ENCODE measurements around the gene PLXNA3.

Gene PLXNA3

GRCh38 chrX:154458116-154458953, at the start of gene PLXNA3:
TSS of gene PLXNA3 (plus strand) at chrX:154458281. CDS start at chrX:154460184, 1,903 bp downstream.
- H3K36me3 ChIP-seq (ENCODE audit: control insufficient read depth in 2 of 2, insufficient read depth in 2 of 2, low read length in 2 of 2): peaks cover 0 to 2% of the 10 kb centered on the region in 2 donors
- no peaks in the 10 kb centered on the region for H3K27me3 ChIP-seq (ENCODE audit: control insufficient read depth in 1 of 2, insufficient read depth in 2 of 2, low read length in 2 of 2)
- peak within 1 kb of the TSS; percentile 33 to 51 for H3K9ac ChIP-seq (ENCODE audit: low read length in 2 of 2)
- no peaks in the 10 kb centered on the region for H3K9me3 ChIP-seq (ENCODE audit: control insufficient read depth in 2 of 2, low read length in 2 of 2)
- peak within 1 kb of the TSS; percentile 53 to 75 for H3K4me3 ChIP-seq (ENCODE audit: low read length in 2 of 2)
- H3K27ac ChIP-seq (ENCODE audit: low read length): no peak within 1 kb of the TSS
- peaks cover 7% of the 10 kb centered on the region for H3K4me1 ChIP-seq (ENCODE audit: control insufficient read depth, insufficient read depth, low read length)

- H3K4me1 ChIP-seq (ENCODE audit: control insufficient read depth, insufficient read depth, low read length): peaks cover 9% of the 10 kb centered on the region
- peak overlapping the region in 1 of 2 donors; percentile 22 for H3K4me3 ChIP-seq (ENCODE audit: low read length in 2 of 2)
- no peaks in the 10 kb centered on the region for H3K9me3 ChIP-seq (ENCODE audit: control insufficient read depth in 2 of 2, low read length in 2 of 2)
- H3K36me3 ChIP-seq (ENCODE audit: control insufficient read depth in 2 of 2, insufficient read depth in 2 of 2, low read length in 2 of 2): peaks cover 0 to 1% of the 10 kb centered on the region in 2 donors
- H3K27me3 ChIP-seq (ENCODE audit: control insufficient read depth in 1 of 2, insufficient read depth in 2 of 2, low read length in 2 of 2): peaks cover 0 to 3% of the 10 kb centered on the region in 2 donors
- no peak overlapping the region for H3K27ac ChIP-seq (ENCODE audit: low read length)
- peak overlapping the region in 1 of 2 donors; percentile 28 for H3K9ac ChIP-seq (ENCODE audit: low read length in 2 of 2)
Observed at GRCh38 chrX:154408659-154409221, 49.3 kb upstream of the PLXNA3 start.

- peaks cover 0 to 3% of the 10 kb centered on the region in 2 donors for H3K36me3 ChIP-seq (ENCODE audit: control insufficient read depth in 2 of 2, insufficient read depth in 2 of 2, low read length in 2 of 2)
- H3K4me3 ChIP-seq (ENCODE audit: low read length in 2 of 2): peak within 1 kb of the TSS in 1 of 2 donors; percentile 22
- H3K9ac ChIP-seq (ENCODE audit: low read length in 2 of 2): peak within 1 kb of the TSS in 1 of 2 donors; percentile 28
- no peak within 1 kb of the TSS for H3K27ac ChIP-seq (ENCODE audit: low read length)
- H3K27me3 ChIP-seq (ENCODE audit: control insufficient read depth in 1 of 2, insufficient read depth in 2 of 2, low read length in 2 of 2): peaks cover 0 to 3% of the 10 kb centered on the region in 2 donors
- no peaks in the 10 kb centered on the region for H3K9me3 ChIP-seq (ENCODE audit: control insufficient read depth in 2 of 2, low read length in 2 of 2)
- peaks cover 9% of the 10 kb centered on the region for H3K4me1 ChIP-seq (ENCODE audit: control insufficient read depth, insufficient read depth, low read length)
Observed at GRCh38 chrX:154409222-154409871, 48.7 kb upstream of the PLXNA3 start, which contains the start of gene DNASE1L1. TSS of gene DNASE1L1 (minus strand) at chrX:154409254. CDS start at chrX:154405568, 3,686 bp downstream.

- H3K36me3 ChIP-seq (ENCODE audit: control insufficient read depth in 2 of 2, insufficient read depth in 2 of 2, low read length in 2 of 2): peaks cover 0 to 3% of the 10 kb centered on the region in 2 donors
- peaks cover 9% of the 10 kb centered on the region for H3K4me1 ChIP-seq (ENCODE audit: control insufficient read depth, insufficient read depth, low read length)
- peak overlapping the region; percentile 59 to 76 for H3K4me3 ChIP-seq (ENCODE audit: low read length in 2 of 2)
- H3K27ac ChIP-seq (ENCODE audit: low read length): peak overlapping the region; percentile 69
- no peaks in the 10 kb centered on the region for H3K9me3 ChIP-seq (ENCODE audit: control insufficient read depth in 2 of 2, low read length in 2 of 2)
- peaks cover 0 to 3% of the 10 kb centered on the region in 2 donors for H3K27me3 ChIP-seq (ENCODE audit: control insufficient read depth in 1 of 2, insufficient read depth in 2 of 2, low read length in 2 of 2)
- H3K9ac ChIP-seq (ENCODE audit: low read length in 2 of 2): peak overlapping the region; percentile 62 to 64
Observed at GRCh38 chrX:154411981-154412340, 46.1 kb upstream of the PLXNA3 start.

GRCh38 chrX:154412468-154412867, 45.6 kb upstream of the PLXNA3 start:
- Histone ChIP-seq H3K9ac (ENCODE audit: low read length in 2 of 2) (peak overlapping the region; percentile 62 to 64), H3K36me3 (ENCODE audit: control insufficient read depth in 2 of 2, insufficient read depth in 2 of 2, low read length in 2 of 2) (peaks cover 0 to 3% of the 10 kb centered on the region in 2 donors), H3K9me3 (ENCODE audit: control insufficient read depth in 2 of 2, low read length in 2 of 2) (no peaks in the 10 kb centered on the region), H3K4me3 (ENCODE audit: low read length in 2 of 2) (peak overlapping the region in 1 of 2 donors; percentile 76), H3K27ac (ENCODE audit: low read length) (peak overlapping the region; percentile 31), H3K4me1 (ENCODE audit: control insufficient read depth, insufficient read depth, low read length) (peaks cover 9% of the 10 kb centered on the region), H3K27me3 (ENCODE audit: control insufficient read depth in 1 of 2, insufficient read depth in 2 of 2, low read length in 2 of 2) (peaks cover 0 to 3% of the 10 kb centered on the region in 2 donors)

- Histone ChIP-seq H3K9me3 (ENCODE audit: control insufficient read depth in 2 of 2, low read length in 2 of 2) (no peaks in the 10 kb centered on the region), H3K4me3 (ENCODE audit: low read length in 2 of 2) (no peak overlapping the region), H3K27me3 (ENCODE audit: control insufficient read depth in 1 of 2, insufficient read depth in 2 of 2, low read length in 2 of 2) (peaks cover 0 to 3% of the 10 kb centered on the region in 2 donors), H3K4me1 (ENCODE audit: control insufficient read depth, insufficient read depth, low read length) (peaks cover 9% of the 10 kb centered on the region), H3K36me3 (ENCODE audit: control insufficient read depth in 2 of 2, insufficient read depth in 2 of 2, low read length in 2 of 2) (peaks cover 0 to 3% of the 10 kb centered on the region in 2 donors), H3K27ac (ENCODE audit: low read length) (peak overlapping the region; percentile 31), H3K9ac (ENCODE audit: low read length in 2 of 2) (no peak overlapping the region)
Observed at GRCh38 chrX:154413142-154413541, 44.9 kb upstream of the PLXNA3 start.

GRCh38 chrX:154417157-154417556, 40.9 kb upstream of the PLXNA3 start:
- Histone ChIP-seq H3K9me3 (ENCODE audit: control insufficient read depth in 2 of 2, low read length in 2 of 2) (no peaks in the 10 kb centered on the region), H3K36me3 (ENCODE audit: control insufficient read depth in 2 of 2, insufficient read depth in 2 of 2, low read length in 2 of 2) (peaks cover 0 to 3% of the 10 kb centered on the region in 2 donors), H3K4me1 (ENCODE audit: control insufficient read depth, insufficient read depth, low read length) (peaks cover 12% of the 10 kb centered on the region), H3K4me3 (ENCODE audit: low read length in 2 of 2) (no peak overlapping the region), H3K27me3 (ENCODE audit: control insufficient read depth in 1 of 2, insufficient read depth in 2 of 2, low read length in 2 of 2) (peaks cover 0 to 7% of the 10 kb centered on the region in 2 donors), H3K9ac (ENCODE audit: low read length in 2 of 2) (no peak overlapping the region), H3K27ac (ENCODE audit: low read length) (no peak overlapping the region)

- peaks cover 0 to 4% of the 10 kb centered on the region in 2 donors for H3K27me3 ChIP-seq (ENCODE audit: control insufficient read depth in 1 of 2, insufficient read depth in 2 of 2, low read length in 2 of 2)
- no peaks in the 10 kb centered on the region for H3K9me3 ChIP-seq (ENCODE audit: control insufficient read depth in 2 of 2, low read length in 2 of 2)
- H3K36me3 ChIP-seq (ENCODE audit: control insufficient read depth in 2 of 2, insufficient read depth in 2 of 2, low read length in 2 of 2): no peaks in the 10 kb centered on the region
- no peak overlapping the region for H3K9ac ChIP-seq (ENCODE audit: low read length in 2 of 2)
- H3K4me1 ChIP-seq (ENCODE audit: control insufficient read depth, insufficient read depth, low read length): peaks cover 5% of the 10 kb centered on the region
- H3K4me3 ChIP-seq (ENCODE audit: low read length in 2 of 2): no peak overlapping the region
- H3K27ac ChIP-seq (ENCODE audit: low read length): no peak overlapping the region
Observed at GRCh38 chrX:154419189-154419588, 38.9 kb upstream of the PLXNA3 start.

GRCh38 chrX:154419688-154420401, 38.2 kb upstream of the PLXNA3 start:
- no peak overlapping the region for H3K9ac ChIP-seq (ENCODE audit: low read length in 2 of 2)
- no peak overlapping the region for H3K4me3 ChIP-seq (ENCODE audit: low read length in 2 of 2)
- peaks cover 0 to 4% of the 10 kb centered on the region in 2 donors for H3K27me3 ChIP-seq (ENCODE audit: control insufficient read depth in 1 of 2, insufficient read depth in 2 of 2, low read length in 2 of 2)
- H3K4me1 ChIP-seq (ENCODE audit: control insufficient read depth, insufficient read depth, low read length): peaks cover 5% of the 10 kb centered on the region
- no peaks in the 10 kb centered on the region for H3K36me3 ChIP-seq (ENCODE audit: control insufficient read depth in 2 of 2, insufficient read depth in 2 of 2, low read length in 2 of 2)
- H3K9me3 ChIP-seq (ENCODE audit: control insufficient read depth in 2 of 2, low read length in 2 of 2): no peaks in the 10 kb centered on the region
- H3K27ac ChIP-seq (ENCODE audit: low read length): no peak overlapping the region

GRCh38 chrX:154420402-154420756, 37.7 kb upstream of the PLXNA3 start:
- H3K27ac ChIP-seq (ENCODE audit: low read length): no peak overlapping the region
- H3K4me1 ChIP-seq (ENCODE audit: control insufficient read depth, insufficient read depth, low read length): peaks cover 5% of the 10 kb centered on the region
- H3K36me3 ChIP-seq (ENCODE audit: control insufficient read depth in 2 of 2, insufficient read depth in 2 of 2, low read length in 2 of 2): no peaks in the 10 kb centered on the region
- peaks cover 0 to 4% of the 10 kb centered on the region in 2 donors for H3K27me3 ChIP-seq (ENCODE audit: control insufficient read depth in 1 of 2, insufficient read depth in 2 of 2, low read length in 2 of 2)
- H3K4me3 ChIP-seq (ENCODE audit: low read length in 2 of 2): no peak overlapping the region
- no peak overlapping the region for H3K9ac ChIP-seq (ENCODE audit: low read length in 2 of 2)
- no peaks in the 10 kb centered on the region for H3K9me3 ChIP-seq (ENCODE audit: control insufficient read depth in 2 of 2, low read length in 2 of 2)

Data from stomach smooth muscle (tissue), 2 donors.